GM18508 (cell line): ENCODE results near the gene TOR3A.
"Not testable (repeated sequence)": the region's sequence is repeated elsewhere in the genome, so short reads cannot be mapped to it uniquely, and the experiment has no call there.

Experiments used
- ATAC-seq: cut with Tn5 transposase; IDR thresholded peaks from one replicate; pipeline ENCODE4 v1.9.1; 2021; ENCODE audit warnings: moderate number of reproducible peaks; ENCODE audit not compliant: insufficient read depth, unreplicated experiment

Gene TOR3A

DNA sequence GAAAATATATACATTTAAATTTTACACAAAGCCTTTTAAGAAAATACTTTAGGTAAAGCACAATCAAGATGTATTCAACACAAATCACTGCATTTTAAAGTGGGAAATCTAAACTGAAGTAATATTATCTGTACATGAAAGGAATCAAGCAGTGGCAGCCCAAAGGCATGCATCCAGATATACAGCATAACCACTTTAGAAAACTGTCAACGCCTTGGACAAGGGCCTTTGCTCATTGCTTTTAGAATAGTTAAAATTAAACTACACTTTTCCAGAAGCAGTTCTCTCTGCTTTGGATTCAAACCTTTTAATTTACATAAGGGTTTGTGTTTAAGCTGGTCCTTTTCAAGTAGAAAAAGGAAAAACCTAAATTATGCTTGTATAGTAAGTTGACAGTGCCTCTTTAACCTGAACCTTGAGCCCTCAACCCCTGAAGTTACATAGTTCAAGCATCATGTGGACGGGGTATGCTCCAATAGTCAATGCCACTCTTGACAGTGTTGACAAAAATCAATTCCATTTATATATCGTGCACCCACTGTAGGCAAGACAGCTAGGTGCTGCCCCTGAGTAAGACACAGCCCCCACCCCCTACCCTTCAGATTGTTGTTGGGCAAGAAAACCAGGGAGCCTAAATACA lies 22.9 kb downstream of the TOR3A start:
- no peak for ATAC-seq

DNA sequence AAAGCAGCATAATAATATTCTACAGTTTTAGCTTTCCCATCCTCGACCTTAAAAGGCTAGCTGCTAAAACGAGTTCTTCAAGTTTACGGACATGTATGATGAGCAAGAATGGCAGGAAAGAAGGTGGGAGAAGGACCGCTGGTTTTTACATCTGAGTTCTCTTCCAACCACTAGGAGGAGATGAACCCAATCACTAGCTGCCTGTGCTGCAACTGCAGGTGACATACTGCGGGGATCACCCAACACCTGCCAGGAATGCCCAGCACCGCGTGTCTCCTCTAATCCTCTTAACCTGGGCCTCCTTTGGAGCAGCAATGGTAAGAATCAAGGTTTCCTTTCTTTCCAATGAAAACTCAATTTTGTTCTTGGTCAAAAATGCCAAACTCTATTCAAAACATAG lies 23.5 kb downstream of the TOR3A start:
- no peak for ATAC-seq

DNA sequence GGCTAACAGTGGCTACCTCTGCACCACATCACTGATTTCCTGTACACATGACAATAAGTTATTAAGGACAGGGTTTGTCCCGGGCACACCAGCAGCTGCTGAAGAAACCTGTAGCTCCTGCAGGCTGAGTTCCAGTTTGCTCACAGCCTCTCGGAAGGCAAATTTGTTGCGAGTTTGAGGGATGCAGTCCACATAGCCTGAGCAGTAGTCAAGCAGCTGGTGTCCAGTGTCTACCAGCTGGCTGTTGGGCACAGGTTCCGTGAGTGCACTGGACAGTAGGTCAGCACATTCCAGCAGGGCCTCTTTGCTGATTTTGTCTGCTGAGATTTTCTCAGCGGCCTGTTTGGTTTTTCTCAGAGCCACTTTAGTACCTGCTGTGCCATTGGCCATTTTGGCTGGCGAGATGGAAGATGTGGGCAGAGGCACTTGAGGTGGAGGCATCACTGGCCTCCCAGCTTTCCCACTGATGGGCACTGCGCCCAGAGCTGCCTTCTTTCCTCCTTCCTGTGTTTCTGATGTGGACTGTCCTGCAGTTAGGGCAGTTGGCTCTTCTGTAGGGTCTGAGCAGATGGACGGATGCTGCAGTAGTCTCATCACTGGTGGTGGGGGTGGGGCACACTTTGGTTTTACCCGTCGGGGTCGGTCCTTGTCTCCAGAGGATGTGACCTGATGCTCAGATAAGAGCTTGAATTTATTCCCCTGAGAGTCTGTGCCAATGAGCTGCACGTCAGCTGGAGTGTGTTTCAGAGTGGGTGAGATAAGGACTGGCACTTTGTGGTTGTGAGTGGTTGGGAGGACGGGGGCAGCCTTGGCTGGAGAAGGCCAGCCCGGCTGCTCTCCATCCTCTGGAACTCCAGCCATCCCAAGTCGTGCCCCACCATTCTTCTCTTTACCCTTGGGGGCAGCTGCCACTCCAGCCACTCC lies 26.1 kb downstream of the TOR3A start:
- no peak for ATAC-seq

DNA sequence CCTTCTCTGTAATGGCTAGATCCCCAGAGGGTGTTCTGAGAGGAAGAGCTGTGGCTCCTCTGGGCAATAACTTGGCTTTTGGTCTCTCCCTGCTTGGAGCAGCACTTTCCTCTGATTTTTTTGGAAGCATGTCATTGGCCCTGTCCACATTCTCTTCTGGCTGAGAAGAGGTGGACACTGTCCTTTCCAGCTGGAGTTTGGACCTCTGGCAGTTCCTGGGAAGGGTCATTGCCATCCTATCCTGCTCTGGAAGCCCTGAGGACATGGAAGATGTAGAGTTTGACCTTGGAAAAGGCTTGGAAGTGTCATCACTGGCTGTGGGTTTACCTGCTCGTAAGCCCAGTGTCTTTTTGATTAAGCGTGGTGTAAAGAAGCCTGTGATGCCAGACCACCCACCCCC lies 26.8 kb downstream of the TOR3A start:
- no peak for ATAC-seq

DNA sequence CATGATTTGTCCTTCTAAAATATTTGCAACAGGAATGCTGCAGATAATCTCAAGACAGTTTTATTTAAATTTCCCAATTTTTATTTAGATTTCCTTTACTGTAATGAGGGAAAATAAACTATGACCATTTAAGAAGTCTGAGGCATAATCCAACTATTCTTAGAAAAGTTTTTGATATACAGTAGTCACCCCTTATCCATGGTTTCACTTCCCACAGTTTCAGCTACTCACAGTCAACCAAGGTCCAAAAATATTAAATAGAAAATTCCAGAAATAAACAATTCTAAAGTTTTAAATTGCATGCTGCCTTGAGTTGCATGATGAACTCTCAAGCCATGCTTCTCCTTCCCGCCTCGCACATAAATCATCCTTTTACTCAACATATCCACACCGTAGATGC lies 33.3 kb downstream of the TOR3A start:
- no peak for ATAC-seq

DNA sequence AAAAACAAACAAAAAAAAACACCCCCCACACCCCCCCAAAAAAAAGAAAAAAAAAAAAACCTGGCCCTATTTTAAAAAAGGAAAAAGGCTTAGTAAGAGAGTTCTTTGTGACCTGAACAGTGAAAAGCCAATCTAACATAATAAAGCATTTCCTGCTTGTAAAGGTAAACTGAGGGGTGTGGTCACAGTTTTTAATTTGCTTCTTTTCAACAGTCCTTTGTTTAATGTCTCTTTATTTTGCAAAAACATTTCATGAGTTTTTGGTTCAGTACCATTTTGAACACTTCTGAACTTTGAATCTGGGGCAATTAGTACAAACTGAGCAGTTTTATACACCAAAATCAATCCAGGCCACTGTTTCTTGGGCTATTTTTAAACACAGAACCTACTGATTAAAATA lies 37.6 kb downstream of the TOR3A start:
- no peak for ATAC-seq

DNA sequence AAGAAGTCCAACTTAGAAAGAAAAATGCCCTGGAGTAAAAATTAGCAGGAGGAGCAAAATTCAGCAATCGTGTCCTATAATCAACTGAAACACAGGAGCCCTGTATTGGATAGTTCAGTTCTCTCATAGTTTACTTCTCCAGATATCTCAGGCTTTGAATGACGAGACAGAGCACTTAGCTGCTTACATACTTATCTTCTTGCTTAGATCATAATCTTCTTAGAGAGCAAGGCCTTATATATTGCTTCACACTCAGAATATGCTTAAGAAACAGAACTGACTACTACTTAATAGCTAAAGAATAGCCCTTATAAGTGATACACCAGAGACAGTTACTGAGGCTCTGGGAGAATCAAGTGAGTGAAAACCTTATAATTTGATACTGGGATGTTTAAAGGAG lies 38.9 kb downstream of the TOR3A start:
- no peak for ATAC-seq

DNA sequence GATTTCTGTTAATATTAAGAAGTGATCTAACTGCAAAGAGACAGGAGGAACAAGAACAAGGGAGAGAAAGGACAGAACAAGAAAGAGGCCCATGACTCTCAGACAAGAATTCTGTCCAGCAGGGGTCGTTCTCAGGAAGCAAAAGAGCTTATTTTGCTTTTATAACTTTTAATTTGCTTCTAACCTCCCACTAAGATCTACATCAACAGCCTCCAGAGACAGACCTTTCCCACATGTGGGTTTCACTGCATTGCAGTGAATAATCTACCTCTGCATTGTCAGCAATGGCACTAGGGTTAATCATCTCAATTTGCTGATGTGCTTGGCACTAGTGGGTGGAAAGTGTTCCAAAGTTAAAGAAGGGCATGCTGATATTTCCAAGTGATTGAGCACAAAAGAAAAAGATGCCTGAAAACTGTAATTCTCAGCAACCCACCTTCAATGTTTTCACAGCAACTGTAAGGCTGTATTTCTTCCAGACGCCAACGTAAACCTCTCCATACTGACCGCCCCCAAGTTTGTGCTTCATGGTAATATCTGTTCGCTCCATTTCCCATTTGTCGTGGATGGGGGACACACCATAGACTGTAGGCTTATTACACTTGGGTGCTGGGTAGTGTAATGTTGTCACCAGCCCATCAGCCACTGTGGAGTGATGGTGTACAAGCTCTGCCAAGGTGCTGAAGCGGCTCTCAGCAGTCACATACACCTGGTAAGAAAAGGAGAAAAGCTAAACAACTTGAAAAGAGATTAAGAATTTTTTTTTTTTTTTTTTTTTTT lies 39.5 kb downstream of the TOR3A start:
- no peak for ATAC-seq

DNA sequence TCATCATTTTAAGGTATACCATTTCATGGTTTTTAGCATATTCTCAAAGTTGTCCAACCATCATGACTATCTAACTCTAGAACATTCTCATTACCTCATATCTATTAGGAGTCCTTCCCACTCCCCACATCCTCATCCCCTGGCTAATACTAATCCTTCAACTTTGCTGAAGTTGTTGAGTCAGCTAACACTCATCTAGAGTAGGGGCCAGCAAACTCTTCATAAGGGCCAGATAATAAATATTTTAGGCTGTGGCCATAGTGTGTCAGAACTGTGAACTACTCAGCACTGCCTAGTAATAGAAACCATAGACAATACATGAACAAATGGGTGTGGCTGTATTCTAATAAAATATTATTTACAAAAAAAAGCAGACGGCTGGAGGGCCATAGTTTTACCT lies 43.0 kb downstream of the TOR3A start:
- ATAC-seq: no peak

DNA sequence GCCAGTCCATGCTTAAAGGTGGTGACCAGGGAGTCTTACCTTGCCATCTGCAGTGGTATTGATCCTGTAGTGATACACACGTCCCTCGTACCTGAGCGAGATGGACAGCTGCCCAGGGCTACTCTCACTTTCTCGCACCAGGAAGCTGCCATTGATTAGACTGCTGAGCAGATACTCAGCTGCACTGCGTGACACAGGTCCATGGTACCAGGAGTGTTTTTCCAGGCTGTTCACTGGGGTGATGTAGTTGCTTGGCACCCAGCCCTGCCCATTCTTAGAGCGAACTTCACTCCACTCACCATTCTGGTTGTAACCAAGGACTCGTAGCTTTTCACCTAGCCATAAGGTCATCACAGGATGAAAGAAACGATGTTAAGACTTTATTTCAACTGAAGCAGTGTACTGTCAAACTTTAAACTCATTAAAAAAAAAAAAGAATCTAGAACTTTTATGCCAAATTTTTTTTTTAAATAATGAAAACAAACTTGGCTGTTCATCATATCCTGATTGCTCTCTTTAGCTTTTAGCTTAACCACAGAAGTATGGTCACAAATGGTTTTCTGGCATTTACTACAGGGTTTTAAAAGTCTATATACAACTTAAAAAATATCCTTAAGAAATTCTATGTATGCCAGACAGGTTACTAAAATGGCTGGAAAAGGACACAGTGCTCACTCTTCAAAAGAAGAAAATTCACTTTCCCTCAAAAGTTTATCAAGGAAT lies 44.6 kb downstream of the TOR3A start:
- no peak for ATAC-seq

DNA sequence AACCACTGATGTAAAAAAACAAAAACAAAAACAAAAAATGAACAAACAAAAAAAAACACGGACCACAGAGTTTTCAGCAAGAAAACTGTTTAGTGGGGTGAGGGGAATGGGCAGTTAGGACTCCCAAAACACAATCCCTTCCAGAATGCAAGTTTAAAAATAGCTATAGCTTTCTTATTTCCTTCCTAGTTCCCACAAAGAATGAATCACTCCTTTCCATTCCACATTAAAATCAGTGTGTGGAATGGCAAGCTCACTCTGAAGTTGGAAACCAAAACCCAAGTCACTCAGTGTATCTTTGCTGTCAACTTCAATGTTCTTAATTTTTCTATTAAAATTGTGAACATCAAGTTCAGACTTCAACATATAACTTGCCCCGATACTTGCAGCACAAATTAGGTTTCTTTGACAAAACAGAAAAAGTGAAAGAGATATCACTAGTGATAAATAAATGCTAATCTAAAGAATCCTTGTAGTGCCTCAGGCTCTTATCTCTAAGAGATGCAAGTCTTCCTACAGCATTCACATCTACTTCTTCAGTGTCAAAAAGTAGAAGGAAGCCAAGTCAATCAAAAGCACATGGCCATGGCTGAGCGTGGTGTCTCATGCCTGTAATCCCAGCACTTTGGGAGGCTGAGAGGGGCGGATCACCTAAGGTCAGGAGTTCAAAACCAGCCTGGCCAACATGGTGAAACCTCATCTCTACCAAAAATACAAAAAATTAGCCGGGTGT lies 45.5 kb downstream of the TOR3A start:
- ATAC-seq: no peak

DNA sequence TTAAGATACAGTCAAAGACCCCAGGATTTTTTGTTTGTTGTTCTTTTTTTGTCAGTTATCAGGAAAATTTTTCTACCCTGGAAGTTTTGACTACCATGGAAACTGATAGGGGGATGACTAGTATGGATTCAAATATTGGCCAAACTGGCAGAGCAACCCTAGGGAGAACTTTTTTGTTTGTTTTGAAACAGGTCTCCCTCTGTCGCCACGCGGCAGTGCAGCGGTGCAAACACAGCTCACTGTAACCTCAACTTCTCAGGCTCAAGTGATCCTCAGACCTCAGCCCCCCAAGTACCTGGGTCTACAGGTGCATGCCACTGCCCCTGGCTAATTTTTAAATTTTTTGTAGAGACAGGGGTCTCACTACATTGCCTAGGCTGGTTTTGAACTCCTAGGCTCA lies 46.6 kb downstream of the TOR3A start:
- no peak for ATAC-seq

DNA sequence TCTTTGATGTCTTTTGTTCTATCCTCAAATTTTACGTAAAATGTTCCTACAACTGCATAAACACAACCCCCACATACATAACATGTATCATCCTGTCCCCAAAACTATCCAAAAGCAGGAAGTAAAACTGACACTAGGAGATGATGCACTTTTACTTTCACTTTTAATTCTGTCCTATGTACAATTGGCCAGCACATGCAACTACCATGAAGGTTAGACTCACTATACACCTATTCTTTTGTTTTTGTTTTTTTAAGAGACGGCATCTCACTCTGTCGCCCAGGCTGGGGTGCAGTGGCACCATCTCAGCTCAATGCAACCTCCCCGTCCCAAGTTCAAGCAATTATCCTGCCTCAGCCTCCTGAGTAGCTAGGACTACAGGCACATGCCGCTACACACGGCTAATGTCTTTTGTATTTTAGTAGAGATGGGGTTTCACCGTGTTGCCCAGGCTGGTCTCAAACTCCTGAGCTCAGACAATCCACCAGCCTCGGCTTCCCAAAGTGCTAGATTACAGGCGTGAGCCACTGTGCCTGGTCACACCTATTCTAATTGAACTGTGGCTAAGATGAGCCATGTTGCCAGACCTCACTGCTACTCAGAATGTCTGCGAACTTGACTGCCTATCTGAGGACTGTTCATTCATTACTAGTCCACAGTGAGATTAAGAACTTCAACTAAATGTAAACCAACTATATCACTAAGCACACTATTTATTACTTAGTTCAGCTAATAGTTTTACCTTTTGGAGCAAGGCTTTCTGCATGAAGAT lies 48.0 kb downstream of the TOR3A start:
- peak; percentile 96 for ATAC-seq

DNA sequence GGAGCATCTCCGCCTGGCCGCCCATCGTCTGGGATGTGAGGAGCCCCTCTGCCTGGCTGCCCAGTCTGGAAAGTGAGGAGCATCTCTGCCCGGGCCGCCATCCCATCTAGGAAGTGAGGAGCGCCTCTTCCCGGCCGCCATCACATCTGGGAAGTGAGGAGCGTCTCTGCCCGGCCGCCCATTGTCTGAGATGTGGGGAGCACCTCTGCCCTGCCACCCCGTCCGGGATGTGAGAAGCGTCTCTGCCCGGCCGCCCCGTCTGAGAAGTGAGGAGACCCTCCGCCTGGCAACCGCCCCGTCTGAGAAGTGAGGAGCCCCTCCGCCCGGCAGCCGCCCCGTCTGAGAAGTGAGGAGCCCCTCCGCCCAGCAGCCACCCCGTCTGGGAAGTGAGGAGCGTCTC lies 53.3 kb downstream of the TOR3A start:
- ATAC-seq: not testable (repeated sequence)

DNA sequence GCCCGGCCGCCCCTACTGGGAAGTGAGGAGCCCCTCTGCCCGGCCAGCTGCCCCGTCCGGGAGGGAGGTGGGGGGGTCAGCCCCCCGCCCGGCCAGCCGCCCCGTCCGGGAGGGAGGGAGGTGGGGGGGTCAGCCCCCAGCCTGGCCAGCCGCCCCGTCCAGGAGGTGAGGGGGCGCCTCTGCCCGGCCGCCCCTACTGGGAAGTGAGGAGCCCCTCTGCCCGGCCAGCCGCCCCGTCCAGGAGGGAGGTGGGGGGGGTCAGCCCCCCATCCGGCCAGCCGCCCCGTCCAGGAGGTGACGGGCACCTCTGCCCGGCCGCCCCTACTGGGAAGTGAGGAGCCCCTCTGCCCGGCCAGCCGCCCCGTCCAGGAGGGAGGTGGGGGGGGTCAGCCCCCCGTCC lies 53.8 kb downstream of the TOR3A start:
- ATAC-seq: not testable (repeated sequence)

DNA sequence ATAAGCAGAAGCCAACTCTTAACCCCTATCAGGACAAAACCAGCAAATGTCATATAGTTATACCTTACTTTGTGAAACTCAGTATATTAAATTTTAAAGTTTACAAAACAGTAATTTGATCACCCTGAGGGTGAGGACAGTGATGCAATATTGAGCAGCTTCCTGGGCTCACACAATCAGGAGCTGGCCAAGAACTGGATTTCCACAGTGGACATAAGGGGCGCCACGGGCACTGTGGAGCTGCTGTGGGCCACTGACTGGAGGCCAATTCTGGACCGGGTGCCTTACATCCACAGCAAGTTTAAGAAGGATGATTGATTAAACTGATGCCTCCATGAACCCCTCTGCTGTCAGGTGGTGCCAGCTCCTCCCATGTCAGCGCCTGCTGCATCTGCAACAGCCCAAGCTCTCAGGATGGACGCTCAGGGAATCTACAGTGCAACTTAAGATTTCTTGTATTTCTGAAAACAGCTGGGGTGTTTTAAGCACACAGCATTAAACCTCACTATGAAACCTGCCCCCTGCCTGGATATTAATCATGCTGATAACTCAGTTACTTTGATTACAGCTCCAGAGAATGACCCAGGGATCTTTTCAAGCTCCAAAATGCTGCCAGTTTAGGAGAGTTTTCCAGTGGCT lies 55.9 kb downstream of the TOR3A start:
- ATAC-seq: no peak

DNA sequence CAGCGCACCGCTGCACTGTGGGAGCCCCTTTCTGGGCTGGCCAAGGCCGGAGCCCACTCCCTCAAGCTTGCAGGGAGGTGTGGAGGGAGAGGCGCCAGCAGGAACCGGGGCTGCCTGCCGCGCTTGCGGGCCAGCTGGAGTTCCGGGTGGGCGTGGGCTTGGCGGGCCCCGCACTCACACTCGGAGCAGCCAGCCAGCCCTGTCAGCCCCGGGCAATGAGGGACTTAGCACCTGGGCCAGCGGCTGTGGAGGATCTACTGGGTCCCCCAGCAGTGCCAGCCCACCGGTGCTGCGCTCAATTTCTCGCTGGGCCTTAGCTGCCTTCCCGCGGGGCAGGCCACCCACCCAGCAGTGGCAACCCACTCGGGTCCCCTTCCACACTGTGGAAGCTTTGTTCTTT lies 56.9 kb downstream of the TOR3A start:
- not testable (repeated sequence) for ATAC-seq

DNA sequence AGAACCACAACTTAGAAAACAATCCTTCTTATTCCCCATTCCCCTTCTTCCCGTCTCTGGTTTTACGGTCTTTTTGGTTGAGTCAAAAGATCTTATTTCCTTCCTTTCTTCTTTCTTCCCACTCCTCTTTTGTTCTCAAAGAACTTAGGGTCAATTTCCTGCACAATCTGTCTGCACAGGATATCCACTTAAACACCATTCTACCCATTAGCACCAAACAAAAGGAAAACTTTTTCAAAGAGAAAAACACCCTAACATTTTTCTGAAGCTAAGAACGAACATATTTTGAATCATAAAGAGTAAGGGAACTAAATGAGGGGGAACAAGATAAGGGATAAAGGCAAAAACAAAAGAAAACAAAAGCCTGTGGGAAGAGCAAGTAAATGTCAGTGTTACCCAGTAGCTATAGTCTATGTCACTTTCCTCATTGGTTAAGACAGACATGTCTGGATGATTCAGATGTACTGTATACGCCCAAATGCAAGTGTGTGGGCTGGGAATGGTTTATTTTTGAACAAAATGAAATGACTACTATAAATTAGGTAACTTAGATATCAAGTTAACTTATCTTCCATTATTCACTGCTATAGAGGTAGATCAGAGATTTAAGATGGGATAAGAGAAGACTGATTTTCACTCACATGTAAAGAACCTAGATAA lies 59.9 kb downstream of the TOR3A start:
- ATAC-seq: no peak
